Stomach (tissue), 9 donors: ENCODE results near the gene KCNQ1. TPM values are rescaled to one million over a fixed set of nuclear protein-coding genes. Genes with fewer than 3 reads are reported as not detected.

Source experiments
- DNase-seq, 2 donors: peaks; one replicate each; pipeline versions ENCODE4 v3.0.0 to v3.0.0-alpha.2; 2013 to 2019
- H3K27ac ChIP-seq, 5 donors: fragments of 200-600 bp in 4 of 5; sonication (generic) in 4 of 5; one replicate each; pipeline ENCODE4 v1.5.1; 2013 to 2019; ENCODE audit warnings: mild to moderate bottlenecking in 1 of 5, moderate library complexity in 1 of 5
- H3K27me3 ChIP-seq, 3 donors: fragments of 200-600 bp; sonication (generic); one replicate each; pipeline ENCODE4 v1.5.1; 2017 to 2019; ENCODE audit warnings: mixed run types in 1 of 3
- H3K36me3 ChIP-seq, 4 donors: fragments of 200-600 bp; sonication (generic); 1 replicate in 3 of 4; 2 replicates in 1 of 4; pipeline ENCODE4 v1.5.1; 2016 to 2019
- H3K4me1 ChIP-seq, 4 donors: fragments of 200-600 bp; sonication (generic); one replicate each; pipeline ENCODE4 v1.5.1; 2016 to 2019
- H3K4me3 ChIP-seq, 4 donors: fragments of 200-600 bp; sonication (generic) in 3 of 4; one replicate each; pipeline ENCODE4 v1.5.1; 2016 to 2019; ENCODE audit warnings: mild to moderate bottlenecking in 1 of 4
- H3K9me3 ChIP-seq, 4 donors: fragments of 200-600 bp; sonication (generic); one replicate each; pipeline ENCODE4 v1.5.1; 2016 to 2019
- EP300 ChIP-seq: sonication (generic); formaldehyde crosslinking; IDR thresholded peaks from one replicate; pipeline ENCODE4 v1.6.1; 2017; ENCODE audit warnings: antibody characterized with exemption
- POLR2A ChIP-seq, 4 donors: fragments of 450-650 bp; IDR thresholded peaks; one replicate each; pipeline ENCODE4 v1.6.1; 2016; ENCODE audit warnings: antibody characterized with exemption in 4 of 4, control low read depth in 2 of 4, mild to moderate bottlenecking in 1 of 4, moderate library complexity in 1 of 4
- POLR2AphosphoS5 ChIP-seq, 3 donors: sonication (generic); formaldehyde crosslinking; IDR thresholded peaks; one replicate each; pipeline ENCODE4 v1.6.1; 2016; ENCODE audit warnings: antibody characterized with exemption in 3 of 3
- WGBS, 5 donors: extraction: QIAGEN DNeasy Blood & Tissue Kit in 3 of 5; methylation state at CpG; one replicate each; pipeline versions ENCODE4 v1.1.5 to v1.1.7; 2013 to 2018; 5-methylcytosine and 5-hydroxymethylcytosine counted together
- intact Hi-C: fragments of 100-400 bp; cut with DNase I; formaldehyde crosslinking; loops from one replicate; pipeline ENCODE4 v1.15.1; 2023; ENCODE audit warnings: low total_unique reads
- polyA plus RNA-seq, 3 donors: library from polyadenylated mRNA; stranded (reverse); fragments of 200-250 nt; gene quantifications; one replicate each; pipeline ENCODE4 v1.2.3, GENCODE V29; 2013
- total RNA-seq, 5 donors: library from RNA; depleted of rRNA; stranded (reverse); fragments of >200 nt; gene quantifications; one replicate each; pipeline versions ENCODE4 v1.1.0 to v1.2.3, GENCODE V29; 2014 to 2016
- TF ChIP-seq, protein P1 (sequence below), 7 experiments: fragments of 450-650 bp in 4 of 7; fragments of 200-600 bp in 3 of 7; sonication (generic) in 3 of 7; IDR thresholded peaks; one replicate each; pipeline ENCODE4 v1.5.1; 2016 to 2019; ENCODE audit warnings: antibody characterized with exemption in 7 of 7, control low read depth in 2 of 7, mild to moderate bottlenecking in 1 of 7
- donor health status: healthy with polysubstance abuse.
- donor health status: Bipolar disorder and iron deficiency.
- donor health status: healthy.

KCNQ1 gene
- total and polyA plus RNA-seq, 8 donors, result 12.1 to 155 (median 49.0) TPM

DNA sequence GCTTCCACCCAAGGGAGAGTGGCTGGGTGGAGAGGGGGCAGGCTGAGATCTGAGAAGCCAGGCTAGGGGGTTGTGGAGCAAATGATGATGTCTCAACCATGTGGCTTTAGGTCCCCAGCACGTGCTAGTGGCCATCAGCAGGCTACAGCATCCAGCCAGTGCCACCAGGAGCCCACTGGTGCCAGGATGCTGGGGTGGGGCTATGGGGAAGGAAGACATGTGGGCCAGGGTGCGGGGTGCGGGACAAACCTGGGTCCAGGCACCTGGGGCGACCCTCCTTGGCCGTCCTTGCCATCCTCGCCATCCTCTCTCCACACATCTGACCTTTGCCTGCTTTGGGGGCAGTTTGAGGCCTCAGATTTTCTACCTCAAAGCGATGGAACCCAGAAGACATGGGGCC lies 104.3 kb downstream of the KCNQ1 start:
- Histone ChIP-seq H3K4me3 (no peak overlapping the region), H3K27ac (no peak overlapping the region), H3K36me3 (no peaks in the 10 kb centered on the region), H3K9me3 (no peaks in the 10 kb centered on the region), H3K4me1 (peaks cover 0 to 13% (median 7%) of the 10 kb centered on the region in 4 donors), H3K27me3 (no peaks in the 10 kb centered on the region)
- intact Hi-C loops, result no loop called here
- TF ChIP-seq POLR2A (IDR thresholded peaks at IDR 0.05), result no peak
- TF ChIP-seq EP300, result no peak
- TF ChIP-seq, protein P1, sequence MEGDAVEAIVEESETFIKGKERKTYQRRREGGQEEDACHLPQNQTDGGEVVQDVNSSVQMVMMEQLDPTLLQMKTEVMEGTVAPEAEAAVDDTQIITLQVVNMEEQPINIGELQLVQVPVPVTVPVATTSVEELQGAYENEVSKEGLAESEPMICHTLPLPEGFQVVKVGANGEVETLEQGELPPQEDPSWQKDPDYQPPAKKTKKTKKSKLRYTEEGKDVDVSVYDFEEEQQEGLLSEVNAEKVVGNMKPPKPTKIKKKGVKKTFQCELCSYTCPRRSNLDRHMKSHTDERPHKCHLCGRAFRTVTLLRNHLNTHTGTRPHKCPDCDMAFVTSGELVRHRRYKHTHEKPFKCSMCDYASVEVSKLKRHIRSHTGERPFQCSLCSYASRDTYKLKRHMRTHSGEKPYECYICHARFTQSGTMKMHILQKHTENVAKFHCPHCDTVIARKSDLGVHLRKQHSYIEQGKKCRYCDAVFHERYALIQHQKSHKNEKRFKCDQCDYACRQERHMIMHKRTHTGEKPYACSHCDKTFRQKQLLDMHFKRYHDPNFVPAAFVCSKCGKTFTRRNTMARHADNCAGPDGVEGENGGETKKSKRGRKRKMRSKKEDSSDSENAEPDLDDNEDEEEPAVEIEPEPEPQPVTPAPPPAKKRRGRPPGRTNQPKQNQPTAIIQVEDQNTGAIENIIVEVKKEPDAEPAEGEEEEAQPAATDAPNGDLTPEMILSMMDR (IDR thresholded peaks at IDR 0.05), result no peak
- TF ChIP-seq POLR2AphosphoS5 (IDR thresholded peaks at IDR 0.05), result no peak
- no peak for DNase-seq
- 86 to 95% (median 91%) methylated on average over 1 to 7 of the region's 7 CpGs for WGBS, 5 donors

DNA sequence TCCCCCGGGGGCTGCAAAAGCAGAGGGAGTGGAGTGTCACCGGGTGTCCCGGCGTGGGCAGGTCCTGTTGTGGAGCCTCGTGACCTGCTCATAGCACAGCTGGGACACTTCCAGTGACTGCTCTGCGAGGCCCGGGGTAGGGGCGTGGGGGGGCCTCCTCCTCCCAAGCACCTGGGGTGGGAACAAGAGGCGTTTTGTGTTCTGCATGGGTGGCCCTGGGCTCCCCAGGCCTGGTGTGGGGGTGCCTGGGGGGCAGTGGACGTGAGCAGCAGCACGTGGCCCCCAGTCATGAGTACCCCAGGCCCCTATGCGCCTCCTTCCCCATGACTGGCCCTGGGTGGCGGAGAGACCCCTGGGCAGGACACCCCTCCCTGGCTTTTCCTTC lies 104.7 kb downstream of the KCNQ1 start:
- intact Hi-C loops, result no loop called here
- Histone ChIP-seq H3K9me3 (no peaks in the 10 kb centered on the region), H3K4me3 (no peak overlapping the region), H3K4me1 (peaks cover 3 to 13% (median 9%) of the 10 kb centered on the region in 4 donors), H3K36me3 (no peaks in the 10 kb centered on the region), H3K27me3 (no peaks in the 10 kb centered on the region), H3K27ac (no peak overlapping the region)
- TF ChIP-seq POLR2A (IDR thresholded peaks at IDR 0.05), result no peak
- TF ChIP-seq, protein P1 (IDR thresholded peaks at IDR 0.05), result no peak
- TF ChIP-seq POLR2AphosphoS5 (IDR thresholded peaks at IDR 0.05), result no peak
- no peak for TF ChIP-seq EP300
- DNase-seq, result no peak
- WGBS, 5 donors, result 81 to 93% (median 86%) methylated on average over 10 to 13 of the region's 13 CpGs; no CpG with 5 or more reads in 1 of the 5 donors

- H3K36me3 ChIP-seq, result no peaks in the 10 kb centered on the region
- no peak overlapping the region for H3K4me3 ChIP-seq
- H3K27ac ChIP-seq, result peak overlapping the region in 2 of 5 donors; percentile 46
- no peak for TF ChIP-seq EP300
- no peak for TF ChIP-seq POLR2A (IDR thresholded peaks at IDR 0.05)
- TF ChIP-seq, protein P1 (IDR thresholded peaks at IDR 0.05), result no peak
- TF ChIP-seq POLR2AphosphoS5 (IDR thresholded peaks at IDR 0.05), result no peak
- DNase-seq, result peak in 1 of 2 donors; percentile 79
- peaks cover 4 to 13% (median 9%) of the 10 kb centered on the region in 4 donors for H3K4me1 ChIP-seq
- intact Hi-C loops, result no loop called here
- no peaks in the 10 kb centered on the region for H3K27me3 ChIP-seq
- 58 to 81% (median 74%) methylated on average over 29 to 36 of the region's 36 CpGs for WGBS, 5 donors
- H3K9me3 ChIP-seq, result no peaks in the 10 kb centered on the region
Measured at GRCh38 chr11:2549876-2550605, 105.2 kb downstream of the KCNQ1 start.

DNA sequence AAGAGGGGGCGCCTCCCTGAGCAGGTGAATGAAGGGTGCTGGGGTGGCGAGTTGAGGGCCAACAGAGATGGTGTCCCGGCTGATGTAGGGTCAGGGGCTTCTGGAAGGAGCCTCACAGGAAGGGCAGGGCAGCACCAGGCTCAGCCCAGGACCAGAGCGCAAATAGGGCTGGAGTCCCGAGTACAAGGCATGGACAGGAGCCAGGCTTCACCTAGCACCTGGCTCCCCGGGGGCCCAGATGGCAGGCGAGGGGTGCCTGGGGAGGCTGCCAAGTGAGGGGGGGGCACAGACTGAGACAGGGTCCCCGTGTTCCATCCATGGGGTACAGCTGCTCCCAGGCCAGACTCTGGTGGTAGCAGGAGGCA lies 105.8 kb downstream of the KCNQ1 start:
- Histone ChIP-seq H3K27ac (peak overlapping the region in 2 of 5 donors; percentile 46), H3K4me3 (no peak overlapping the region), H3K9me3 (no peaks in the 10 kb centered on the region), H3K4me1 (peaks cover 4 to 13% (median 9%) of the 10 kb centered on the region in 4 donors), H3K27me3 (no peaks in the 10 kb centered on the region), H3K36me3 (no peaks in the 10 kb centered on the region)
- intact Hi-C loops, result no loop called here
- TF ChIP-seq POLR2AphosphoS5 (IDR thresholded peaks at IDR 0.05) (no peak), POLR2A (IDR thresholded peaks at IDR 0.05) (no peak), EP300 (no peak)
- TF ChIP-seq, protein P1 (IDR thresholded peaks at IDR 0.05), result no peak
- WGBS, 5 donors, result 46 to 82% (median 62%) methylated on average over 4 to 8 of the region's 8 CpGs
- DNase-seq, result no peak
